Astrocyte of the cerebellum (primary cell): ENCODE measurements around the gene CD69.
"Not testable (repeated sequence)": the region's sequence is repeated elsewhere in the genome, so short reads cannot be mapped to it uniquely, and the experiment has no call there.

ENCODE experiments used
- DNase-seq: peaks from one replicate; pipeline ENCODE4 v3.0.0-alpha.2; 2011; ENCODE audit warnings: low read depth
- H3K4me3 ChIP-seq: 2 replicates; pipeline ENCODE4 v1.5.1; 2011; ENCODE audit warnings: mild to moderate bottlenecking, low read depth, low read length, moderate library complexity
- in situ Hi-C: cut with HindIII; loops from 2 replicates; pipeline ENCODE4 v1.10.0; 2017; ENCODE audit warnings: low sequenced_read_pairs
- TF ChIP-seq, protein P1 (sequence below): IDR thresholded peaks from 2 replicates; pipeline ENCODE4 v1.5.1; 2012; ENCODE audit warnings: low read length, low read depth, moderate library complexity, mild to moderate bottlenecking; ENCODE audit errors: missing control alignments

The CD69 gene

GRCh38 chr12:9707356-9707755 is 53.3 kb downstream of the CD69 start:
- H3K4me3 ChIP-seq = no peak overlapping the region
- TF ChIP-seq, protein P1, sequence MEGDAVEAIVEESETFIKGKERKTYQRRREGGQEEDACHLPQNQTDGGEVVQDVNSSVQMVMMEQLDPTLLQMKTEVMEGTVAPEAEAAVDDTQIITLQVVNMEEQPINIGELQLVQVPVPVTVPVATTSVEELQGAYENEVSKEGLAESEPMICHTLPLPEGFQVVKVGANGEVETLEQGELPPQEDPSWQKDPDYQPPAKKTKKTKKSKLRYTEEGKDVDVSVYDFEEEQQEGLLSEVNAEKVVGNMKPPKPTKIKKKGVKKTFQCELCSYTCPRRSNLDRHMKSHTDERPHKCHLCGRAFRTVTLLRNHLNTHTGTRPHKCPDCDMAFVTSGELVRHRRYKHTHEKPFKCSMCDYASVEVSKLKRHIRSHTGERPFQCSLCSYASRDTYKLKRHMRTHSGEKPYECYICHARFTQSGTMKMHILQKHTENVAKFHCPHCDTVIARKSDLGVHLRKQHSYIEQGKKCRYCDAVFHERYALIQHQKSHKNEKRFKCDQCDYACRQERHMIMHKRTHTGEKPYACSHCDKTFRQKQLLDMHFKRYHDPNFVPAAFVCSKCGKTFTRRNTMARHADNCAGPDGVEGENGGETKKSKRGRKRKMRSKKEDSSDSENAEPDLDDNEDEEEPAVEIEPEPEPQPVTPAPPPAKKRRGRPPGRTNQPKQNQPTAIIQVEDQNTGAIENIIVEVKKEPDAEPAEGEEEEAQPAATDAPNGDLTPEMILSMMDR = no peak
- in situ Hi-C loops = no loop called here
- DNase-seq = no peak

- no peak overlapping the region for H3K4me3 ChIP-seq
- TF ChIP-seq, protein P1 = no peak
- no peak for DNase-seq
- in situ Hi-C loops = no loop called here
Observed at GRCh38 chr12:9706086-9706685, 54.5 kb downstream of the CD69 start.

DNA sequence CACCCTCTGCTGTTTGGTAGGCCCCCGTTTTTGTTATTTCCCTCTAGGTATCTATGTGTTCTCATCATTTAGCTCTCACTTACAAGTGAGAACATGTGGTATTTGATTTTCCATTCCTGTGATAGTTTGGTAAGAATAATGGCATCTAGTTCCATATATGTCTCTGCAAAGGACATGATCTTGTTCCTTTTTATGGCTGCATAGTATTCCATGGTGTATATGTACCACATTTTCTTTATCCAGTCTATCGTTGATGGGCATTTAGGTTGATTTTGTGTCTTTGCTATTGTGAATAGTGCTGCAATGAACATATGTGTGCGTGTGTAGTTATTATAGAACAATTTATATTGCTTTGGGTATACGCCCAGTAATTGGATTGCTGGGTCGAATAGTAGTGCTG is 56.1 kb downstream of the CD69 start:
- in situ Hi-C loops, H3K4me3 ChIP-seq, DNase-seq: not testable (repeated sequence)
